ENCODE data around the gene MAEA.
"Not testable (repeated sequence)": the region's sequence is repeated elsewhere in the genome, so short reads cannot be mapped to it uniquely, and the experiment has no call there.

MAEA gene

GRCh38 chr4:1321946-1322650 is 32.4 kb downstream of the MAEA start:
- Histone ChIP-seq H3K27me3 (ENCODE audit: control insufficient read depth in 2 of 2, insufficient read depth in 2 of 2, low read length in 2 of 2) (no peaks in the 10 kb centered on the region), H3K9ac (ENCODE audit: low read depth in 1 of 2, low read length in 2 of 2) (no peak overlapping the region), H3K4me3 (ENCODE audit: low read length in 2 of 2) (no peak overlapping the region), H3K4me1 (ENCODE audit: control insufficient read depth in 2 of 2, insufficient read depth in 2 of 2, low read length in 2 of 2) (no peaks in the 10 kb centered on the region), H3K9me3 (ENCODE audit: control insufficient read depth in 2 of 2, low read length in 2 of 2) (no peaks in the 10 kb centered on the region), H3K27ac (ENCODE audit: low read depth in 2 of 2, low read length in 2 of 2) (no peak overlapping the region), H3K36me3 (ENCODE audit: control insufficient read depth in 2 of 2, insufficient read depth in 2 of 2, low read length in 2 of 2) (peaks cover 49 to 59% of the 10 kb centered on the region in 2 donors)

- Histone ChIP-seq H3K4me3 (ENCODE audit: low read length in 2 of 2) (no peak overlapping the region), H3K36me3 (ENCODE audit: control insufficient read depth in 2 of 2, insufficient read depth in 2 of 2, low read length in 2 of 2) (peaks cover 50 to 61% of the 10 kb centered on the region in 2 donors), H3K9me3 (ENCODE audit: control insufficient read depth in 2 of 2, low read length in 2 of 2) (no peaks in the 10 kb centered on the region), H3K27me3 (ENCODE audit: control insufficient read depth in 2 of 2, insufficient read depth in 2 of 2, low read length in 2 of 2) (no peaks in the 10 kb centered on the region), H3K4me1 (ENCODE audit: control insufficient read depth in 2 of 2, insufficient read depth in 2 of 2, low read length in 2 of 2) (no peaks in the 10 kb centered on the region), H3K27ac (ENCODE audit: low read depth in 2 of 2, low read length in 2 of 2) (no peak overlapping the region), H3K9ac (ENCODE audit: low read depth in 1 of 2, low read length in 2 of 2) (no peak overlapping the region)
Observed at GRCh38 chr4:1323280-1323634, 33.6 kb downstream of the MAEA start.

GRCh38 chr4:1323635-1324442 is 34.1 kb downstream of the MAEA start:
- H3K4me1 ChIP-seq (ENCODE audit: control insufficient read depth in 2 of 2, insufficient read depth in 2 of 2, low read length in 2 of 2): no peaks in the 10 kb centered on the region
- no peak overlapping the region for H3K27ac ChIP-seq (ENCODE audit: low read depth in 2 of 2, low read length in 2 of 2)
- no peak overlapping the region for H3K9ac ChIP-seq (ENCODE audit: low read depth in 1 of 2, low read length in 2 of 2)
- H3K36me3 ChIP-seq (ENCODE audit: control insufficient read depth in 2 of 2, insufficient read depth in 2 of 2, low read length in 2 of 2): peaks cover 50 to 62% of the 10 kb centered on the region in 2 donors
- H3K9me3 ChIP-seq (ENCODE audit: control insufficient read depth in 2 of 2, low read length in 2 of 2): no peaks in the 10 kb centered on the region
- H3K4me3 ChIP-seq (ENCODE audit: low read length in 2 of 2): no peak overlapping the region
- no peaks in the 10 kb centered on the region for H3K27me3 ChIP-seq (ENCODE audit: control insufficient read depth in 2 of 2, insufficient read depth in 2 of 2, low read length in 2 of 2)

DNA sequence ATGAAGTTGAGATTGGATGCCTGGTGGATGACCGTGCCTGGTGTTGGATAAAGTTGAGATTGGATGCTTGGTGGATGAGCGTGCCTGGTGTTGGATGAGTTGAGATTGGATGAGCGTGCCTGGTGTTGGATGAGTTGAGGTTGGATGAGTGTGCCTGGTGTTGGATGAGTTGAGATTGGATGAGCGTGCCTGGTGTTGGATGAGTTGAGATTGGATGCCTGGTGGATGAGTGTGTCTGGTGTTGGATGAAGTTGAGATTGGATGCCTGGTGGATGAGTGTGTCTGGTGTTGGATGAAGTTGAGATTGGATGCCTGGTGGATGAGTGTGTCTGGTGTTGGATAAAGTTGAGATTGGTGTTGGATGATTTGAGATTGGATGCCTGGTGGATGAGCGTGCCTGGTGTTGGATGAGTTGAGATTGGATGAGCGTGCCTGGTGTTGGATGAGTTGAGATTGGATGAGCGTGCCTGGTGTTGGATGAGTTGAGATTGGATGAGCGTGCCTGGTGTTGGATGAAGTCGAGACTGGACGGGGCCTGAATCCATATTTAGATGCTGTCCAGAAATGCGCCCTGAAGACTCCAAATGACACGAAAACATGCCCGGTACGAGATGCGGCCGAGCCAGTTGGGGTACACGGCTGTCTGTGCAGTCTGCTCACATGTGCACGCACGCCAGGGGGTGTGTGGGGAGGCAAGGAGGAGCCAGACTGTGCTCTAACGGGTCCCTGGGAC is 34.9 kb downstream of the MAEA start:
- not testable (repeated sequence) for H3K9ac ChIP-seq (ENCODE audit: low read depth in 1 of 2, low read length in 2 of 2); H3K27ac ChIP-seq (ENCODE audit: low read depth in 2 of 2, low read length in 2 of 2); H3K4me1 ChIP-seq (ENCODE audit: control insufficient read depth in 2 of 2, insufficient read depth in 2 of 2, low read length in 2 of 2); H3K27me3 ChIP-seq (ENCODE audit: control insufficient read depth in 2 of 2, insufficient read depth in 2 of 2, low read length in 2 of 2); H3K9me3 ChIP-seq (ENCODE audit: control insufficient read depth in 2 of 2, low read length in 2 of 2); H3K4me3 ChIP-seq (ENCODE audit: low read length in 2 of 2)
- peaks cover 55 to 66% of the 10 kb centered on the region in 2 donors for H3K36me3 ChIP-seq (ENCODE audit: control insufficient read depth in 2 of 2, insufficient read depth in 2 of 2, low read length in 2 of 2)

DNA sequence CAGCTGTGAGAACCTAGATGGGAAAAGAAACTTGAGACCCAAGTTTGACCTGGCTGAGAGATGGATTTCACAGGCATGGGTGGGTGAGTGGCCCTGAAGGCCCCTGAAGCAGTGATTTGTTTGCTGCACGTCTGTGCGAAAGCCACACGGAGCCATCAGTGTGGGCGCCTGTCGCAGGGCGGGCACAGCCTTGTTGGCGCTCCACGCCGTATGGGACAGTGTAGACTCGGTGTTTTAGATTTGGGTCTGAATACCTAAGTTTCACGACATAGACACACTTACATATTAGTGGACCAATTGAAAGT is 35.4 kb downstream of the MAEA start:
- Histone ChIP-seq H3K36me3 (ENCODE audit: control insufficient read depth in 2 of 2, insufficient read depth in 2 of 2, low read length in 2 of 2) (peaks cover 57 to 68% of the 10 kb centered on the region in 2 donors), H3K4me3 (ENCODE audit: low read length in 2 of 2) (no peak overlapping the region), H3K9me3 (ENCODE audit: control insufficient read depth in 2 of 2, low read length in 2 of 2) (no peaks in the 10 kb centered on the region)

DNA sequence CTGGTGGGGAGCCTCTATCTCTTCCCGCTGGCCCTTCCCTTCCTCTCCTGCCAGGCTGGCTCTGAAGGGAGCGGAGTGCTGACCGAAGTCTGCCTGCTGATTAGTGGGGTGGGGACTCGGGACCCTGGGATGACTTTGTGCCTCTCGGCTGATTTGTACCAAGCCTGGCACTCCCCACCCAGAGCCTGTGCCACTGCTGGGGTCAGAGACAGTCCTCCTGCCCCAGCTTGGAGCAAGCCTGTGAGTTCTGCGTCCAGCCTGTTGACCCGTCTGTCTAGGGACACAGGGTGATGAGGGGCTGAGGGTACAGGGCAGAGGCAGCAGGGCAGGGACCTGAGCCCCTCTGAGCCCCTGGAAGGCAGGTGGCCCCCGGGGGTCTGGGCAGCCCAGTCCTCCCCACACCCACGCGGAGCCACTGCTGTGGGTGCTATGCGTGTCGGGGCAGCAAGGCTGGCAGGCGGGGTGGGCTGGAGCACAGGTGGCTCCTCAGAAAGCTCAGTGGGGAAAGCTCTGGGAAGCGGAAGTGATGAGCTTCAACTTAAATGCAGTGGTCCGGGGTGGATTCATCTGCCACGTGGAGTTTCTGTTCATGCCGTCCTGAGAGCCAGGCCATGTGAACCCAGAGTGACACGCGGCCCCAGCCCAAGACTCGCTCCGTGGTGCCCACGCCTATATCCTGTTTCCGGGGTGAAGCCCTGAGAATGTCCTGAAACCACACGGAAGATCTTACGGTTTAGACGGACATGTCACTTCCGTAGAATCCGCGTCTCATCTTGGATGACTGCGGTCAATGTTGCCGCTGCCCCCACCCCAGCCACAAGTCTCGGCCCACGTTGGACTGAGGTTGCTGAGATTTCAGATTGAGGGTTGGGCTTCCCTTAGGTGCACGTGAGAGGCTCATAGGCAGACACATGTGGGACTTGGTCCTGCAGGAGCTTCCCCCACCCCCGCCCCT is 36.3 kb downstream of the MAEA start:
- H3K4me3 ChIP-seq (ENCODE audit: low read length in 2 of 2): no peak overlapping the region
- no peaks in the 10 kb centered on the region for H3K27me3 ChIP-seq (ENCODE audit: control insufficient read depth in 2 of 2, insufficient read depth in 2 of 2, low read length in 2 of 2)
- no peaks in the 10 kb centered on the region for H3K4me1 ChIP-seq (ENCODE audit: control insufficient read depth in 2 of 2, insufficient read depth in 2 of 2, low read length in 2 of 2)
- H3K27ac ChIP-seq (ENCODE audit: low read depth in 2 of 2, low read length in 2 of 2): no peak overlapping the region
- H3K36me3 ChIP-seq (ENCODE audit: control insufficient read depth in 2 of 2, insufficient read depth in 2 of 2, low read length in 2 of 2): peaks cover 61 to 70% of the 10 kb centered on the region in 2 donors
- H3K9ac ChIP-seq (ENCODE audit: low read depth in 1 of 2, low read length in 2 of 2): no peak overlapping the region
- no peaks in the 10 kb centered on the region for H3K9me3 ChIP-seq (ENCODE audit: control insufficient read depth in 2 of 2, low read length in 2 of 2)

More for the DNA sequence above, 35.4 kb downstream of the MAEA start:
- Histone ChIP-seq H3K27me3 (ENCODE audit: control insufficient read depth in 2 of 2, insufficient read depth in 2 of 2, low read length in 2 of 2) (no peaks in the 10 kb centered on the region), H3K27ac (ENCODE audit: low read depth in 2 of 2, low read length in 2 of 2) (no peak overlapping the region), H3K9ac (ENCODE audit: low read depth in 1 of 2, low read length in 2 of 2) (no peak overlapping the region), H3K4me1 (ENCODE audit: control insufficient read depth in 2 of 2, insufficient read depth in 2 of 2, low read length in 2 of 2) (no peaks in the 10 kb centered on the region)

- H3K27me3 ChIP-seq (ENCODE audit: control insufficient read depth in 2 of 2, insufficient read depth in 2 of 2, low read length in 2 of 2): no peaks in the 10 kb centered on the region
- H3K4me3 ChIP-seq (ENCODE audit: low read length in 2 of 2): no peak overlapping the region
- no peak overlapping the region for H3K27ac ChIP-seq (ENCODE audit: low read depth in 2 of 2, low read length in 2 of 2)
- peaks cover 65 to 68% of the 10 kb centered on the region in 2 donors for H3K36me3 ChIP-seq (ENCODE audit: control insufficient read depth in 2 of 2, insufficient read depth in 2 of 2, low read length in 2 of 2)
- no peak overlapping the region for H3K9ac ChIP-seq (ENCODE audit: low read depth in 1 of 2, low read length in 2 of 2)
- no peaks in the 10 kb centered on the region for H3K4me1 ChIP-seq (ENCODE audit: control insufficient read depth in 2 of 2, insufficient read depth in 2 of 2, low read length in 2 of 2)
- H3K9me3 ChIP-seq (ENCODE audit: control insufficient read depth in 2 of 2, low read length in 2 of 2): no peaks in the 10 kb centered on the region
Observed at GRCh38 chr4:1326751-1327525, 37.2 kb downstream of the MAEA start.

DNA sequence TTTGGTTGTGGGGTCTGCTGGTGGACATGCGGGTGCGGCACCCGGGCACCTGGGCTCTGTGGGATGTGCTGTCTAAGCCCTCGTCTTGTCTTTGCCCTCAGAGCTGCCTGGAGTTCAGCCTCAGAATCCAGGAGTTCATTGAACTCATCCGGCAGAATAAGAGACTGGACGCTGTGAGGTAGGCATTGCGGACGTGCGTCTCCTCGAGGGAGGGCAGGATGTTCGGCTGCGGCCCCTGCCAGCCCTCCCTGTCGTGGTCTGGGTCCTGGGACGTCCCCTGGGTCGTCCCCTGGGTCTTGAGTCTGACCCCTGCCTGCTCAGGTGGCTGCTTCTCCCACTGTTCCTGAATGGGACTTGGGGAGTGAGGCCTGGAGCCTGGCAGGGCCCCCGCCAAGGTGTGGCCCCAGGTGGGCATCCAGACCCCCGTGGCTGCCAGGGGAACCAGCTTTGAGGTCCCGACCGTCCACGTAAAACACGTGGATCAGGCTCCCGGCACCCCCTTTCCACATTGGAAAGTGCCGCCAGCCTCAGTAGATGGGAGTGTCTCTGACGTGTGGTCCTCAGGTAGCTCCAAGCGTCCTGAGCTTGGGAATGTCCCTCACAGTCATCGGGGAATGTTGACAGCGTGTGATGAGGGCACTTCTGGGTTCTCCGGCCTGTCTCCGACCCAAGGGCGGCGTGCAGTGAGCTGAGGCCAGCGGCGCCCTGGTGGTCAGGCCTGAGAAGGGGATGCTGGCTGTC is 38.0 kb downstream of the MAEA start:
- H3K27ac ChIP-seq (ENCODE audit: low read depth in 2 of 2, low read length in 2 of 2): no peak overlapping the region

More for the DNA sequence above, 38.0 kb downstream of the MAEA start:
- H3K9ac ChIP-seq (ENCODE audit: low read depth in 1 of 2, low read length in 2 of 2): no peak overlapping the region
- no peaks in the 10 kb centered on the region for H3K27me3 ChIP-seq (ENCODE audit: control insufficient read depth in 2 of 2, insufficient read depth in 2 of 2, low read length in 2 of 2)
- H3K9me3 ChIP-seq (ENCODE audit: control insufficient read depth in 2 of 2, low read length in 2 of 2): no peaks in the 10 kb centered on the region
- H3K4me1 ChIP-seq (ENCODE audit: control insufficient read depth in 2 of 2, insufficient read depth in 2 of 2, low read length in 2 of 2): no peaks in the 10 kb centered on the region
- peaks cover 60 to 64% of the 10 kb centered on the region in 2 donors for H3K36me3 ChIP-seq (ENCODE audit: control insufficient read depth in 2 of 2, insufficient read depth in 2 of 2, low read length in 2 of 2)
- no peak overlapping the region for H3K4me3 ChIP-seq (ENCODE audit: low read length in 2 of 2)

Measured in mucosa of rectum (tissue), 2 donors.